Uterus (tissue), 2 donors: ENCODE measurements around the gene APOL1.

Experiments
- CTCF ChIP-seq, 4 experiments: fragments of 200-600 bp in 2 of 4; fragments of 450-650 bp in 2 of 4; sonication (generic) in 2 of 4; IDR thresholded peaks; one replicate each; pipeline ENCODE4 v1.5.1; 2016 to 2019; ENCODE audit warnings: antibody characterized with exemption in 4 of 4, mild to moderate bottlenecking in 2 of 4, moderate library complexity in 1 of 4
- POLR2A ChIP-seq, 2 donors: fragments of 450-650 bp; IDR thresholded peaks; one replicate each; pipeline ENCODE4 v1.6.1; 2016; ENCODE audit warnings: antibody characterized with exemption in 2 of 2, mild to moderate bottlenecking in 1 of 2, moderate library complexity in 1 of 2

DNA sequence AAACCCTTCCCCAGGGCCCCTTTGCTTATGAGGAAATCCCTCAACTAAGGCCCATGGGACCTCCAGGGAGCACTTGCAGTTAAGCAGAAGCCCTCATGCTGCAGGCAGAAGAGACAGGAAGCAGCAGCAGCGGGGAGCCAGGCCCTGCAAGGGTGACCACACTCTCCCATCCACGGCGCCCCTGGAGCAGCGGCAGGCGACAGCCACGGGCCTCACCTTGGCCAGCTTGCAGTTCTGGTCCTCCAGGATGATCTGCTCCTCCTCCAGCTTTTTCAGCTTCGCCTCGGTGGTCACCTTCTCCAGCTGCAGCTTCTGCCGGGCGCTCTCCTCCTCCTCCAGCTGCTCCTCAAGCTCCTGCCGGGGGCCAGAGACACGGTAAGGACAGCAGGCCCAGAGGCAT lies 47.0 kb downstream of the APOL1 start:
- TF ChIP-seq CTCF (IDR thresholded peaks at IDR 0.05): no peak
- no peak for TF ChIP-seq POLR2A (IDR thresholded peaks at IDR 0.05)
